HL-60/S4 treated with retinoic acid at 250 ng/mL for 4 days and 3 days (cell line): Measurements from ENCODE around the gene ATMIN.

Experiments
- in situ Hi-C: fragments of 300-500 bp; cut with MboI; formaldehyde crosslinking; loops from 2 replicates; pipeline ENCODE4 v1.7.0; 2022; ENCODE audit warnings: low sequenced_read_pairs

ATMIN gene

GRCh38 chr16:81061871-81062608 lies 26.4 kb downstream of the ATMIN start:
- in situ Hi-C loops = no loop called here

GRCh38 chr16:81066681-81067080 lies 31.0 kb downstream of the ATMIN start:
- in situ Hi-C loops = no loop called here

GRCh38 chr16:81067166-81067565 lies 31.5 kb downstream of the ATMIN start:
- in situ Hi-C loops = no loop called here

GRCh38 chr16:81069063-81069462 lies 33.4 kb downstream of the ATMIN start:
- in situ Hi-C loops = no loop called here

- in situ Hi-C loops = no loop called here
Measured at GRCh38 chr16:81070979-81071378, 35.3 kb downstream of the ATMIN start.

DNA sequence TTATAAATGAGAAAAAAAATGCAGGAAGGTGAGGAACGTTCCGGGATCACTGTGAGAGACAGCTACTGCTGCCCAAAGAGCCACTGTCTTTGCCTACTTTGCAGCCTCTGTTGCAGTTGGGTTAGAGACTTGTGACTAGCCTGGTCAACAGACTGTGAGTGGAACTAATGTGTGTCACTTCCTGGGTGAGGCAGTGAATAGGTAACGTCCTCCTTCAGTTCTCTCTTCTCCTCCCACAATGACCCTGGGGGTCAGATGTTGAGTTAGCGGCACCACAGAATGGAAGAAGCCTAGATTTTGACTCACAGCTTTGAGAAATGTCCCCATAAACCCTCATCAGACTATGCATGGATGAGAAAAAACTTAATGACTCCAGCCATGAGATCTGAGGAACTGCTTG lies 36.2 kb downstream of the ATMIN start:
- in situ Hi-C loops = no loop called here

DNA sequence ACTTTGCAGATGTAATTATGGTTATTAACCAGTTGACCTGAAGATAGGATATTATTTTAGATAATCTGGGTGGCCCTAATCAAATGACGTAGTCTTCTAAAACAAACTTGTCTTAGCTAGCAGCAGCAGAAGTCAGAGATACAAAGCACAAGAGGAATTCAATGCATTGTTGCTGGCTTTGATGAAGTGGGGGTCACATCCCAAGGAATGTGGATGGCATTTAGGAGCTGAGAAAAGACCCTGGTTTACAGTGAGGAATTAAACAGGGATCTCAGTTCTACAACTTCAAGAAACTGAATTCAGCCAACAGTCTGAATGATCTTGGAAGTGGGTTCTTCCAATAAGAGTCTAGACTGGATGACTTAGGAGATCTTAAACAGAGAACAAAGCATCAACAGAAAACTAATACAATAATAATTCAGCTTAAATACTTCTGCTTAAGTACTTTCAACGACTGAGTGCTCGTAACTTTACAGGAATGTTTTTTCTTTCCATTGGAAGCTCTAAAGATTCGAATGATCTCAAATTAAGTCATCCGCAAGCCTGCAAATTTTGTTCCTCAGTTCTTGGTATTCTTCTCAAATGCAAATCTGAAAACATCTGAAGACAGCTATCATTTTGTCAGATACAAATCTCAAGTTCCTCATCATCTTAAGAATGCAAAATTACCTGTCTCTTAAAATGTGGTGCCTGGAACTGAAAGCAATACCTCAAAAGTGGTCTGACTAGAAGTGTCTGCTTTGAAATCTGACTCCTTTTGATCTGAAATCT lies 38.1 kb downstream of the ATMIN start:
- in situ Hi-C loops = no loop called here

DNA sequence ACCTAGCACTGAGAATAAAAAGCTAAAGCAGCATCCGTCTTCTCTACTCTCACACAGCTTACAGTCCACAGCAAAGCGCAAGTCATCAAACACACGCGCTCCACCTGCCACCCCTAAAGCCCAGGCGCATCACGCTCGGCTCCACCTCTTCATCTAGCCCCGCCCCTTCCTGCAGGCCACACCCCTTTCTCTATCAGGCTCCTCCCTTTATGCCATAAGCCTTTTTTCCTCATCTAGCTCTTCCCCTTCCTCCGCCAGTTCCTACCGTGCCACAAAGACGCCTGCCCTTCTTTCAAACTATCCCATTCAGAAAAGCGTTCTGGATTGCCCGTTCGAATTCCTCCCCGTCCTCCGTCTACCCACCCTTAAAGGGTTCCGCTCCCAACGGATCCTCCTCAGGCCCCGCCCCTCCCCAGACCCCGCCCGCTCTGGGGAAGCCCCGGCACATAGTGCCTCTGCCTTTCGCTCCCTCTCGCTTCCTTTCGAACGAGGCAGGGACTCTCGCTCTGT lies 41.0 kb downstream of the ATMIN start:
- in situ Hi-C loops = no loop called here

DNA sequence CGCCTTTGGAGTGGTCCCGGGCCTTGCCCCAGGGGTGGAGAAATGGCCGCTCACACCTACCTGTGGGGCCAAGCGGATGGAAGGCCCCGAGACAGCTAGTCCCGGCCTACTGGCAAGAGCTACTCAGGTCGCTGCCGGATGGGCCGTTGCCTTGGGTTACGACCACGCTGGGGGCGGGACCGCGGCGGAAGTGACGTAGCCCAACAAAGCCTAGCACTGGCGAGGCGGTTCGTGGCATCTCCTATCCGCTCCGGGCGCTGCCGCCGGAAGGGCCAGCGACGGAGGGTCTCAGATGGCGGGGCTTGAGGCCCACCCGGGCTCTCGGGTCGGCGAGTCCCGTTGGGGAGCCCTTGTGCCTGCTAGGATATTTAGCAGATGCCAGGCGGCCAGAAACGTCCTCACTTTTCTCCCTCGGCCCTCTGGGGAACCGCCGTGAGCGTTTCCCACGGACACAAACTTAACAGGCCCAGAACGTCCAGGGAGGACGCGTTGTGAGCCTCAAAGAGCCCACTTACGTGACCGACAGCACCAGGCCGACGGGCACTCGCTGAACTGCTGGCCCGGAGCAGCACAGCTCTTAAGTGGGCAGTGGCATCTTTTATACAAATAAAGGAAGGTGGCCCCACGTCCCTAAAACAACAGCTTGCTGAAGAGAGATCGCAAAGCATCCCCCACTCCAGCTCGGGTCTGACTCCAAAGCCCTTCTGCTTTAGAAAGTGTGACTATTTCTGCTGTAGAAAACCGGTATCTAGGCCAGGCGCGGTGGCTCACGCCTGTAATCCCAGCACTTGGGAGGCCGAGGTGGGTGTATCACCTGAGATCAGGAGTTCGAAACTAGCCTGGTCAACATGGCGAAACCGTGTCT lies 41.7 kb downstream of the ATMIN start, which contains the start of gene C16orf46:
Gene C16orf46, minus strand, starts transcription at position 163 of the 865 bp plus-strand sequence. CDS start 13,283 bp downstream, outside the sequence.
- in situ Hi-C loops = no loop called here

GRCh38 chr16:81080233-81080632 lies 44.6 kb downstream of the ATMIN start:
- in situ Hi-C loops = no loop called here

- in situ Hi-C loops = no loop called here
Measured at GRCh38 chr16:81081014-81081413, 45.4 kb downstream of the ATMIN start.

- in situ Hi-C loops = no loop called here
Measured at GRCh38 chr16:81088836-81089235, 53.2 kb downstream of the ATMIN start.

DNA sequence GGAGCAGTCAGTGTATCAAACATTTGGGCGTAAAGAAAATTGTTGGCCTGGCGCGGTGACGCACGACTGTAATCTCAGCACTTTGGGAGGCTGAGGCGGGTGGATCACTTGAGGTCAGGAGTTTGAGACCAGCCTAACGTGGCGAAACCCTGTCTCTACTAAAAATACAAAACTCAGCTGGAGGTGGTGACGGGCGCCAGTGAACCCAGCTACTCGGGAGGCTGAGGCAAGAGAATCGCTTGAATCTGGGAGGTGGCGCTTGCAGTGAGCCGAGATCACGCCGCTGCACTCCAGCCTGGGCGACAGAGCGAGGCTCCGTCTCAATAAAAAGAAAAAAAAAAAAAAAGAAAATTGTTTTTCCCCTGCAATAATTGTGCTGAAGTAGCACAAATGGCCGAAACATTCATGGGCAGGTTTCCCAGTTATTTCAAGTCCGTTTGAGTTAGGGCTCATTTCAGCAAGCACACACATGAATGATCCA lies 59.2 kb downstream of the ATMIN start:
- in situ Hi-C loops = no loop called here

- in situ Hi-C loops = no loop called here
Measured at GRCh38 chr16:81095653-81095952, 60.0 kb downstream of the ATMIN start.

- in situ Hi-C loops = no loop called here
Measured at GRCh38 chr16:81095953-81096714, 60.5 kb downstream of the ATMIN start, which contains the start of gene GCSH. Gene GCSH (minus strand): TSS chr16:81096395. CDS start chr16:81096278, 117 bp downstream.

DNA sequence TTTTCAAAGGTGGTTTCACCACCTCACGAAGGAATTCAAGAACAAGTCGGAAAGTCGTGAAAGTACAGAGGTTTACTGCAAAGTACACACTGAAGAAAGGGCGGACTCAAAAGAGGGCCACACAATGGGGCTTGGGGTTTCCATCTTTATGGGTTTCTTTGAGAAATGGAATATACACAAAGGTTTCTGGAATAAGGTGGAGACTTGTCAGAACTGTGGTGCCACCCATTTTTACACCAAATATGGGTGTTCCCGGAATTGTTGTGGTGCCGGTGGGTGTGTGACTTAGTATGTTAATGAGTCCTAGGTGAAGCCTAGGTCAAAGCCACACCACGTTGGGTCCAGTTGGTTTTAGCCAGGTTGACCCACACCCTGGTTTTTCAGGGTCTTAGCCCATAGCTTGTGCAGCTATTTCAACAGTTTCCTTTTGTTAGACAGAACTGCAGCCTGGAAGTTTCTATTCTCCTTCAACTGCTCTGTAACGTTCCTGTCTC lies 61.1 kb downstream of the ATMIN start:
- in situ Hi-C loops = no loop called here
